ENCODE results near the gene LPGAT1. TPM values are rescaled to one million over a fixed set of nuclear protein-coding genes. Genes with fewer than 3 reads are reported as not detected.
"Not testable (repeated sequence)": the region's sequence is repeated elsewhere in the genome, so short reads cannot be mapped to it uniquely, and the experiment has no call there.

LPGAT1 gene
- total RNA-seq, 2 experiments from 2014 or later = 59.3 to 60.5 TPM

- CTCF ChIA-PET = interaction anchor here (0.6 to 9.5 kb wide), 7 partner anchors 15 to 761 kb away, joined by 3 to 142 read pairs (median 3); partner anchors contain the start of genes DTL and INTS7
- peaks cover 50% of the 10 kb centered on the region for H3K4me1 Mint-ChIP-seq (ENCODE audit: low read depth)
- peak overlapping the region; percentile 68 for H3K27ac Mint-ChIP-seq
- peaks cover 5% of the 10 kb centered on the region for H3K27me3 Mint-ChIP-seq (ENCODE audit: low read depth)
- H3K36me3 Mint-ChIP-seq (ENCODE audit: low read depth) = peaks cover 2% of the 10 kb centered on the region
- POLR2A ChIA-PET = interaction anchor here (0.6 kb wide), 2 partner anchors 591 to 643 kb away, joined by 3 read pairs; no protein-coding TSS in a partner anchor
- ATAC-seq (peak; percentile 9), DNase-seq (peak; percentile 49)
- H3K9me3 Mint-ChIP-seq (ENCODE audit: insufficient read depth) = no peaks in the 10 kb centered on the region
- no peak overlapping the region for H3K4me3 Mint-ChIP-seq
Observed at GRCh38 chr1:211695135-211695816, 135.3 kb downstream of the LPGAT1 start.

- H3K4me3 Mint-ChIP-seq; H3K27ac Mint-ChIP-seq; ATAC-seq; DNase-seq; POLR2A ChIA-PET; H3K9me3 Mint-ChIP-seq (ENCODE audit: insufficient read depth); H3K27me3 Mint-ChIP-seq (ENCODE audit: low read depth); H3K36me3 Mint-ChIP-seq (ENCODE audit: low read depth): not testable (repeated sequence)
- CTCF ChIA-PET = interaction anchor here (9.5 kb wide), 1 partner anchor 13 kb away, joined by 142 read pairs; no protein-coding TSS in a partner anchor
- peaks cover 52% of the 10 kb centered on the region for H3K4me1 Mint-ChIP-seq (ENCODE audit: low read depth)
Observed at GRCh38 chr1:211693911-211694310, 136.7 kb downstream of the LPGAT1 start.

Other genes with a start within 250 kb of the LPGAT1 start
- gene NEK2, start 155.1 kb downstream of the LPGAT1 start, total RNA-seq = 10 to 100 TPM; 52.6 to 54.1 TPM
- 10 to 100 TPM; 31.8 to 32.1 TPM for gene INTS7, start 204.8 kb upstream of the LPGAT1 start, total RNA-seq
- gene DTL, start 205.0 kb upstream of the LPGAT1 start, total RNA-seq = 10 to 100 TPM; 74.1 to 77.5 TPM

All from activated CD8-positive, alpha-beta T cell treated with anti-CD3 and anti-CD28 coated beads, Interleukin-2, amount 10 ng/mL, durations not matched to agents 7 days and 5 days (primary cell).